GM18507 (cell line): ENCODE results near the gene CPB2.

Experiments used
- DNase-seq: peaks from one replicate; pipeline ENCODE4 v3.0.0; 2011; ENCODE audit warnings: low read depth; ENCODE audit not compliant: insufficient read length; ENCODE audit errors: extremely low spot score
- FAIRE-seq: peaks from 2 replicates; lab custom pipeline; 2011; peaks lifted over from hg19 to GRCh38; lab: Jason Lieb, UNC

Gene CPB2

DNA sequence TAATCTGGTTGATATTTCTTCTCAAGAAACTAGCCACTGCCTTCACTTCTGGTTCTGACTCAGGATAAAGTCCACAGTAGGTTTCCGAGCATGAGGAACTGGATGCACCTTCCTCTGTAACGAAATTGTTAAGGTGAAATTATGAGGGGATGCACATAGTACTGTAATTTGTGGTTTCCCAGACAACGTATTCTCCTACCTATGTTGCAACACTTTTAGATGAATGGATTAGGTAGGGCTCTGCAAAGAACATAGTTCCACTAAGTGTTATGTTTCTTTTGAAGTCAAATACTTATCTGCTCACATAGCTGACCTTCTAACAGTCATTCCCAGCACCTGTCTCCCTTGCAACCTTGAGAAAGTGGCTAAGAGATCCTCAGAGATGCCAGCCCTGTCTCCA lies 46.6 kb downstream of the CPB2 start:
- DNase-seq (no peak), FAIRE-seq (no peak)

DNA sequence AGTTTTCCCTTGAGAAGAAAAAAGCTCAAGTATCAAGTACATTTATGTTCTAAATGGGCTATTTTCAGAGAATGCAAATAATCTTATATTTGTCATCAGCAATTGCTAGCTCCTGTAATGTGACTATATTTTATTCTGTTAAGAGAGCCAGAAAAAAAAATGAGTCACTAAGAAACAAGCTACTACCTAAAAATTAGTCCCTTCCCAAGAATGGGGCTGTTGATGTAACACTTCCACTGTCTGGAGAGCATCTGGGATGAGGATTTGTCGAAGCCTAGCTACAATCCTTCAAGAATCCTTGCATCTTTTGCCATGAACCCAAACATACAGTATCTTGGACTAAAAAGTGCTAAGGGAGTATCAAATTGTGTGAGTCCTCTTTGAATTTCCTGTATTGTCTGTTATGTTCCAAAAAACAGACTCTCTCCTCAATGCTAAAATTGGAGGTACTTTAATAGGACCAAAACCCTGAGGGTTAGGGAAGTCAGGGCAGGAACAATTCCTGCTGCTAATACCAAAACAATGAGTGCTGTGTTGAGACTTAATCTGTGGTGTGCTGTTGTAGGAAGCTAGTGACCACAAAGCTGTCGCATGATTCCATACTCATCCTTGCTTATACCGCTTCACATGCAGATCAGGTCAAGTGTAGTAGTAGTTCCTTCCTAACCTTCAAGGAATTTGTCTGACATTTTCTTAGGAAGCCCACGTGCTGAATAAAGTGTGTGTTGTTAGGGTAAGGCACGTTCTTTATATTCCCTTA lies 47.4 kb downstream of the CPB2 start:
- no peak for DNase-seq
- no peak for FAIRE-seq

DNA sequence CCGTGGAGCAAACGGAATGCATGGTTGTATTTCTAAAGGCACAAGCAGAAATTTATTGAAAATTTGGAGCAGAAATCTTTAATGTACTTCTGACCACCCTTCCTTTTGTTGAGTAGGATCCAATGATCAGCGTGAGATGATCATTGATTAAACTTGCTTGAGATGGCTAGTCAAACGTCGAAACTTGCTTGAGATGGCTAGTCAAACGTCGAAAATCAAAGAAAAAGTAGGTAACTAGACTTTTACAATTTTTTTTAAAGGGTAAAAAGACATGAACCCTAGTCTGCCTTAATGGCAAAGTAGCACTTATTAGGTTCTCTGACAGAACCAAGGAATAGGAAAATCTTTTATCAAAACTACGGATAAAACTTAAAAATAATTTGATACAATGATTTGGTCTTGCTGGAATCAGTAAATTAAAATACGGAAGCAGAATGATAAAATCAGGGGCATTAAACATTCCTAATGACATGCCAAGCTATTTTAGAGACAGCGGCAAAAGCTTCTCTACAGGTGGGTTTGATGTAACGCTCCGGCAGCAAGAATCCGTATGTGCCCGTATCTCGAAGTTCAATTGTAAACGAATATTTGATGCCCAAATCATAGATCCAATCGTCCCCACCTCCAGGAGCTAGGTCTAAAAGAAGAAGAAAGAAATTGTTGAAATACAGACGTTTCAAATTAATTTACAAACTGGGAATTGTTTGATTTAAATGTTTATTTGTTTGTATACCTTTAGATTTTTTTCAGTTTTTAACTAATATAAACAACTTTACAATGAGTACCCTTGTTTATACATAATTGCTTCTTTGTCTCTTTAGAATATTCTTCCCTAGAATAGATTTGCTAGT lies 51.4 kb downstream of the CPB2 start:
- FAIRE-seq (no peak), DNase-seq (no peak)

DNA sequence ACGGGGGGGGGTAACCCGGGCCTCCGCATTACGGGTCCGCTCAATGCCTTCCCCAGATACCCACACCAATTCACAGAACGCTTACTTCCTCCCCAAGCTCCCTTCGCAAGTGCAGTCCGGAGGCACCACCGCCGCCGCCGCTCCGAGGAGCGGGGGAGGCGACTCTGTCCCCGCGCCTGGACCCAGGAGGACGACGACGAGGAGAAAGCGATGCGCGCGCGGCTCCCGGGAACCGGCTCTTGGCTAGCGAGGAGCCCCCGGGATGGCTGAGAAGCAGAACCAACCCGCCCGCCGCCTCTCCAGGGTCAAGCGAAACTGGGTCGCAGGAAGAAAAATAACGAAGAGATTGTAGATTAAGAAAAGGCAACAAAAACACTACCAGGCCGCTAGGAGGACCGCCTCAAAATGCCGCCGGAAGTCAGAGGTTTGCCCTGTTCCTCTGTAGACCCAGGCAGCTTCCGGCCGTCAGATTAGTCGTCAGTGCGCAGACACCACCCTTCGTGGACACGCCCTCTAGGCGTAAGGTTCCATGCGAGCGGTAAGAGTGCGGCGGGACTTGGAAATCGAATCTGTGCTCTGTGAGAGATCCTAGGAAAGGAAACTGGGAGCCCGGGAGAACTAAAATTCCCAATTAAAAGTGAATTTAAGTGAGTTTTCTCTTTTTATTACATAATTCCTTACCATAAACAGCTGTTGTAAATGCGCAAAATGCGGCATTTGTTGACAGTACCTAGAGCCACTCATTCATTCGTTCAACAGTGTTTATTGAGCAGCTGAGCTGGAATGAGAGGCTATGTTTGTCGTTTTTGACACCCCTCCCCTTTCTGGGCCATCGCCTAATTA lies 52.3 kb downstream of the CPB2 start, which contains the start of gene ZC3H13:
TSS of gene ZC3H13 (minus strand) at position 428 of the 843 bp plus-strand sequence. CDS start 7,239 bp downstream, outside the sequence.
- FAIRE-seq, result peak; percentile 99
- DNase-seq, result peak; percentile 80

DNA sequence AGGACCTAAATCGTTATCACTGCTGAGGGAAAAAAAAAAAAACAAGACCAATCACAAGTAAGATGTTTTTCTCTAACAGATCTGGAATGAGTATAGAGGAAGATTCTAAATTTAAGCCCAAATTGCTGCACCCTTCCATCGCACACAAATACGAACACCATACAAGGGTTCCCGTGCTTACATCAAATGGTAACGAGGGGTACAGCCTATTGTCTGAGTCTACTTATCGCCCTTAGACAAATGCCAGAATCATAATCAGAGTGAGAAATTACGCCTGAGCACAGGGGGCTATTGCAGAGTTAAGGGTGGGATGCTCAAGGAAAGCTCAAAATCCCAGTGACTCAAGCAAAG lies 52.9 kb downstream of the CPB2 start:
- no peak for FAIRE-seq

DNA sequence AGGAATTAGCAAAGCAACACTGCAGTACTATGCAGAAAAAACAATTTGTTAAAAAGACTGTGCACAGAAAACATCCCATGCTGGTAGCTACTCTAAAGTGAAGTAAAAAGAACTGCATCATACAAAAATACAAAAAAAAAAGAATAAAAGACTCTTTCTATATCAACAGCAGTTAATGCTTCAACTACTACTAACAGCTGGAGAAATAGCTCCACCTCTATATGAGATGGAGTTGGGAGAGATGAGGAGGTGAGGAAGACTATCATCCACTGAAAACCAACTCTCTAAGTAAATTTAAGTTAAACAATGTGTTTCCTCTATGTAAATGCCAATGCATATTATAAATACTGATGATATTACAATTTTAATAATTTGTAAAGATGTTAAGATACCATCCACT lies 54.1 kb downstream of the CPB2 start:
- no peak for DNase-seq
- no peak for FAIRE-seq

More for the DNA sequence above, 52.9 kb downstream of the CPB2 start:
- DNase-seq, result no peak

GRCh38 chr13:46045424-46045823 lies 59.4 kb downstream of the CPB2 start:
- no peak for FAIRE-seq
- DNase-seq, result no peak

GRCh38 chr13:46043647-46044046 lies 61.2 kb downstream of the CPB2 start:
- FAIRE-seq (no peak), DNase-seq (no peak)

GRCh38 chr13:46041419-46041839 lies 63.4 kb downstream of the CPB2 start:
- no peak for DNase-seq
- FAIRE-seq, result peak; percentile 9

GRCh38 chr13:46040763-46041162 lies 64.1 kb downstream of the CPB2 start:
- FAIRE-seq, result no peak

GRCh38 chr13:46039411-46040182 lies 65.2 kb downstream of the CPB2 start:
- DNase-seq (no peak), FAIRE-seq (no peak)

More at GRCh38 chr13:46040763-46041162, 64.1 kb downstream of the CPB2 start:
- no peak for DNase-seq

GRCh38 chr13:46038296-46038695 lies 66.5 kb downstream of the CPB2 start:
- no peak for DNase-seq

DNA sequence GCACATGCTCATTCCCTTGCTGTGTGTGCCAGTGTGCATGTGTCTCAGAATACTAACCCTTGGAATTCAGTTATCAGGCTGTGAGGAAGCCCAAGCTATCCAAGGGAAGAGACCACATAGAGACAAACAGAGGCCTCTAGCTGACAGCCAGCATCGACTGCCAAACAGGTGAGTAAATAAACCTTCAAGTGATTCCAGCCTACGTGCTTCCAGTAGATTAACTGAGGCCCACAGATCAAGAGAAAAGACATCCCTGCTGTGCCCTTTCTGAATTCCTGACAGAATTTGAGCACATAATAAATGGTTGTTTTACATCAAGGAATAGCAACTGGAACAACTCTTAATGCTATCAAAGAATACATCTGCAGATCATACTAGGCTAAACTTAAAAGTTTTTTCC lies 69.8 kb downstream of the CPB2 start:
- DNase-seq, result no peak
- FAIRE-seq, result no peak

More at GRCh38 chr13:46038296-46038695, 66.5 kb downstream of the CPB2 start:
- no peak for FAIRE-seq

GRCh38 chr13:46032341-46032740 lies 72.5 kb downstream of the CPB2 start:
- DNase-seq (no peak), FAIRE-seq (no peak)

GRCh38 chr13:46031581-46032263 lies 73.1 kb downstream of the CPB2 start:
- DNase-seq (no peak), FAIRE-seq (peak; percentile 59)

GRCh38 chr13:46025157-46025556 lies 79.7 kb downstream of the CPB2 start:
- no peak for DNase-seq
- FAIRE-seq, result no peak

DNA sequence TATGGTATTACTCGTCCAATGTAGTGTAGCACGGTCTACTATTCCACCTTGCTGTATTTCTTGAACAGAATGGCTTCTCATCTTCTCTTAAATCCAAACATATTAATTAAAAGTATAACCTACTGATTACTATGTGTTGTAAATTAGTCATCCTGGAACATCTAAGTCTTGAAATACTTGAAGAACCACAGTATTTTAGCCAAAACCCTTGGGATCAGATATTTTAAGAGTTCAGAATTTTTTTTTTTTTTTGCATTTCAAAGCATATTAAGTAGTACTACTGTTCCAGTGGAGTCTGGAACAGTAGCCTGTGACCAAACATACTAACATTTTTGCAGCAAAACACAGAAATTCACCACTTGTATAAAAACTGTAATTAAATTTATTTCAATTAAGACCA lies 82.4 kb downstream of the CPB2 start:
- DNase-seq (no peak), FAIRE-seq (no peak)

DNA sequence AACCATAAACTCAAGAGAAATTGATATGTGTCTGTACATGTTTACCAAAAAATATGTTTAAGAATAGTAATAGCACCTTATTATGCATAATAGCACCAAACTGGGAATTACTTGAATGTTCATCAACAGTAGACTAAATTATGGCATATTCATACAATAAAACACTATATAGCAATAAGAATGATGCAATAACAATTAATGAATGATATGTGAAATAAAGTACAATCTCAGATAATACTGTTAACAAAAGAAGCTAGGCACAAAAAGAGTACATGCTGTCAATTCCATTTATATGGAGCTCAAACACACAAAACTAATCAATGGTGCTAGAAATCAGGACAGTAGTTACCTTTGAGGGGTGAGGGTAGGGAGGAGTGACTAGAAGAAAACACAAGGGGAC lies 88.6 kb downstream of the CPB2 start:
- FAIRE-seq (no peak), DNase-seq (no peak)

- FAIRE-seq, result no peak
Measured at GRCh38 chr13:46015366-46015765, 89.5 kb downstream of the CPB2 start.

More at GRCh38 chr13:46015366-46015765, 89.5 kb downstream of the CPB2 start:
- no peak for DNase-seq
